ENCODE data around the gene SH3PXD2A. TPM values are rescaled to one million over a fixed set of nuclear protein-coding genes. Genes with fewer than 3 reads are reported as not detected.

SH3PXD2A gene
- total RNA-seq, 1 experiment from 2014 or later, result 4.5 TPM

DNA sequence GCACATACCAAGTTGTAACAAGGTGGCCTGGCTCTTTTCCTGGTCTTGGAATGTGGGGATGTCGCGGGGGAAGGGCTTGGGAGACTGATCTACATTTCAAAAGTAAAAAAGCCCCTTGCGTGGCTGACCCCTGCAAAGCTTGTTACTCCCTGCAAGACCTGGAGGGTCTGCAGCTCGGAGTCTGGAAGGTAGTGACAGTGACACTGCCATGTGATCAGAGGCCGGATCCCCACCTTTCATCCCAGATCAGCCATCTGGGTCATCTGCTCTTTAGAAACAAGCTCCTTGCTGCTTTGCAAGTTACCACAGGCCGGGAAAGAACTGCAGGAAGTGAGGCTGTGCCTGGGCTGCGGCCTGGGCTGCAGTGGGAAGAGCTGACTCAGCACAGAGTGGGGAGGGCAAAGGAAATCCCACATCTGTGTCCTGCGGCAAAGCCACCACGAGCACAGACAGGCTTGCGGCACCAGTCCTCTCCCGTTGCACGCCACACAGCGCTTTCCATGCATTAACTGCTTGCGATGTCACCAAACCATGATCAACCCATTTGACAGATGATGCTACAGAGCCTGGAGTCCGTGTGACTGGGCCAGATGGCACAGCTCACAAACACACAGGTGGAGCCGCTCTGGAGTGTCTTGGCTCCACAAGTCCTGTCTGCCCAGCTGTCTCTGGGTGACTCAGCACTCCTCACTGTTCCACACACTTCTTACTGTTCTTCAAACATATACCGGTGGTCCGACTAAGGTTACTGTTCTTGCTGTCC, 97.7 kb downstream of the SH3PXD2A start:
- Histone ChIP-seq H3K27ac (ENCODE audit: insufficient read length, low read depth, low read length) (no peak overlapping the region), H3K4me1 (ENCODE audit: insufficient read depth, low read length) (peaks cover 5% of the 10 kb centered on the region; the same call in 1 of the 2 replicates), H4K20me1 (ENCODE audit: control insufficient read depth, insufficient read depth, insufficient read length) (no peaks in the 10 kb centered on the region), H4K5ac (ENCODE audit: insufficient read length, low read depth, low read length) (no peak overlapping the region), H3K23me2 (ENCODE audit: insufficient read length, low read depth, low read length, poor library complexity, severe bottlenecking) (no peaks in the 10 kb centered on the region), H3K79me1 (ENCODE audit: insufficient read depth, low read depth, low read length, poor library complexity, severe bottlenecking) (no peaks in the 10 kb centered on the region), H2BK15ac (ENCODE audit: low read depth, low read length) (no peak overlapping the region), H3K4me2 (ENCODE audit: insufficient read depth, insufficient read length, low read length) (no peak overlapping the region), H2BK20ac (ENCODE audit: low read depth, low read length, poor library complexity, severe bottlenecking) (no peak overlapping the region), H3K4ac (ENCODE audit: low read depth, low read length) (no peak overlapping the region), H4K91ac (ENCODE audit: insufficient read length, low read depth, low read length) (no peak overlapping the region), H3K27me3 (ENCODE audit: insufficient read depth, low read length) (no peaks in the 10 kb centered on the region), H2AFZ (ENCODE audit: low read length) (no peak overlapping the region), H3K9ac (ENCODE audit: extremely low read depth, insufficient read length, low read length) (no peak overlapping the region), H3K18ac (ENCODE audit: insufficient read length, low read depth, low read length) (no peak overlapping the region), H2AK5ac (ENCODE audit: insufficient read length, low read length) (no peak overlapping the region), H4K8ac (replicated peaks; ENCODE audit: insufficient read length, low read depth, low read length) (no peak overlapping the region), H3K23ac (ENCODE audit: insufficient read length, low read depth, low read length) (no peak overlapping the region), H3K9me3 (ENCODE audit: control insufficient read depth, low read depth, low read length) (no peaks in the 10 kb centered on the region), H3T11ph (ENCODE audit: low read length) (no peak overlapping the region), H2BK12ac (ENCODE audit: insufficient read length, low read depth, low read length) (no peak overlapping the region), H3K56ac (ENCODE audit: insufficient read length, low read depth, low read length) (no peak overlapping the region), H2BK120ac (ENCODE audit: low read depth, low read length, poor library complexity, severe bottlenecking) (no peak overlapping the region), H2BK5ac (ENCODE audit: insufficient read length, low read length) (no peak overlapping the region), H3K14ac (ENCODE audit: insufficient read depth, low read length) (no peak overlapping the region), H3K79me2 (ENCODE audit: insufficient read depth, low read length) (no peaks in the 10 kb centered on the region)
- TF ChIP-seq, protein P1, sequence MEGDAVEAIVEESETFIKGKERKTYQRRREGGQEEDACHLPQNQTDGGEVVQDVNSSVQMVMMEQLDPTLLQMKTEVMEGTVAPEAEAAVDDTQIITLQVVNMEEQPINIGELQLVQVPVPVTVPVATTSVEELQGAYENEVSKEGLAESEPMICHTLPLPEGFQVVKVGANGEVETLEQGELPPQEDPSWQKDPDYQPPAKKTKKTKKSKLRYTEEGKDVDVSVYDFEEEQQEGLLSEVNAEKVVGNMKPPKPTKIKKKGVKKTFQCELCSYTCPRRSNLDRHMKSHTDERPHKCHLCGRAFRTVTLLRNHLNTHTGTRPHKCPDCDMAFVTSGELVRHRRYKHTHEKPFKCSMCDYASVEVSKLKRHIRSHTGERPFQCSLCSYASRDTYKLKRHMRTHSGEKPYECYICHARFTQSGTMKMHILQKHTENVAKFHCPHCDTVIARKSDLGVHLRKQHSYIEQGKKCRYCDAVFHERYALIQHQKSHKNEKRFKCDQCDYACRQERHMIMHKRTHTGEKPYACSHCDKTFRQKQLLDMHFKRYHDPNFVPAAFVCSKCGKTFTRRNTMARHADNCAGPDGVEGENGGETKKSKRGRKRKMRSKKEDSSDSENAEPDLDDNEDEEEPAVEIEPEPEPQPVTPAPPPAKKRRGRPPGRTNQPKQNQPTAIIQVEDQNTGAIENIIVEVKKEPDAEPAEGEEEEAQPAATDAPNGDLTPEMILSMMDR (conservative IDR thresholded peaks at IDR 0.05), result no peak
- no peaks in the 10 kb centered on the region for H3K36me3 Mint-ChIP-seq (ENCODE audit: insufficient read depth in 1 of 3, low read depth in 3 of 3)
- peak overlapping the region; percentile 54 to 89 (median 83) for H3K27ac Mint-ChIP-seq
- WGBS (ENCODE audit: extremely low coverage, insufficient read length, low lambda C conversion rate), result no CpG with 5 or more reads among the region's 18 CpGs
- peaks cover 37 to 40% of the 10 kb centered on the region in 2 experiments for H3K4me1 Mint-ChIP-seq
- H3K4me3 Mint-ChIP-seq, result peak overlapping the region in 1 of 2 experiments; percentile 34; a peak in 1 of 5 replicates
- DNase-seq, result peak; percentile 56
- H3K27me3 Mint-ChIP-seq (ENCODE audit: low read depth), result peaks cover 1% of the 10 kb centered on the region
- 0 out of 5 replicates have a peak, but pooled peaks cover 0 to 1% of the 10 kb centered on the region in 2 experiments for H3K9me3 Mint-ChIP-seq

All from H9 (cell line).